Stomach smooth muscle (tissue), 2 donors: Measurements from ENCODE around the gene SPAG16.

ENCODE experiments used
- H3K27ac ChIP-seq: one replicate; pipeline ENCODE4 v1.7.0; 2013; ENCODE audit warnings: mild to moderate bottlenecking, low read length, inconsistent platforms
- H3K27me3 ChIP-seq, 2 donors: one replicate each; pipeline ENCODE4 v1.7.0; 2013; ENCODE audit warnings: low read length in 2 of 2; ENCODE audit not compliant: insufficient read depth in 2 of 2, control insufficient read depth in 1 of 2
- H3K36me3 ChIP-seq, 2 donors: one replicate each; pipeline ENCODE4 v1.7.0; 2013; ENCODE audit warnings: low read length in 2 of 2; ENCODE audit not compliant: control insufficient read depth in 2 of 2, insufficient read depth in 2 of 2
- H3K4me1 ChIP-seq: one replicate; pipeline ENCODE4 v1.7.0; 2013; ENCODE audit warnings: low read length; ENCODE audit not compliant: control insufficient read depth, insufficient read depth
- H3K4me3 ChIP-seq, 2 donors: one replicate each; pipeline ENCODE4 v1.7.0; 2013; ENCODE audit warnings: low read length in 2 of 2
- H3K9ac ChIP-seq, 2 donors: one replicate each; pipeline ENCODE4 v1.7.0; 2013; ENCODE audit warnings: low read length in 2 of 2, mild to moderate bottlenecking in 1 of 2
- H3K9me3 ChIP-seq, 2 donors: one replicate each; pipeline ENCODE4 v1.7.0; 2013; ENCODE audit warnings: low read length in 2 of 2; ENCODE audit not compliant: control insufficient read depth in 2 of 2
- donor health status: healthy.
- donor health status: Pancreatic carcinoma.

SPAG16 gene

GRCh38 chr2:213868526-213868925 lies 584.3 kb downstream of the SPAG16 start:
- Histone ChIP-seq H3K4me3 (no peak overlapping the region), H3K27ac (no peak overlapping the region), H3K36me3 (no peaks in the 10 kb centered on the region), H3K9ac (no peak overlapping the region), H3K27me3 (no peaks in the 10 kb centered on the region), H3K9me3 (no peaks in the 10 kb centered on the region), H3K4me1 (no peaks in the 10 kb centered on the region)

- Histone ChIP-seq H3K9ac (no peak overlapping the region), H3K36me3 (no peaks in the 10 kb centered on the region)
Measured at GRCh38 chr2:213885485-213885884, 601.2 kb downstream of the SPAG16 start.

GRCh38 chr2:213914510-213914909 lies 630.2 kb downstream of the SPAG16 start:
- Histone ChIP-seq H3K36me3 (no peaks in the 10 kb centered on the region), H3K9me3 (peaks cover 0 to 4% of the 10 kb centered on the region in 2 donors), H3K27ac (no peak overlapping the region), H3K9ac (no peak overlapping the region), H3K4me3 (no peak overlapping the region), H3K4me1 (no peaks in the 10 kb centered on the region), H3K27me3 (no peaks in the 10 kb centered on the region)

More at GRCh38 chr2:213885485-213885884, 601.2 kb downstream of the SPAG16 start:
- Histone ChIP-seq H3K27me3 (no peaks in the 10 kb centered on the region), H3K9me3 (no peaks in the 10 kb centered on the region), H3K4me3 (no peak overlapping the region), H3K27ac (no peak overlapping the region), H3K4me1 (no peaks in the 10 kb centered on the region)

- peaks cover 9 to 20% of the 10 kb centered on the region in 2 donors for H3K9me3 ChIP-seq
- H3K4me1 ChIP-seq: no peaks in the 10 kb centered on the region
- no peaks in the 10 kb centered on the region for H3K27me3 ChIP-seq
- H3K36me3 ChIP-seq: no peaks in the 10 kb centered on the region
- no peak overlapping the region for H3K27ac ChIP-seq
- H3K9ac ChIP-seq: no peak overlapping the region
- no peak overlapping the region for H3K4me3 ChIP-seq
Measured at GRCh38 chr2:213920014-213920413, 635.8 kb downstream of the SPAG16 start.

GRCh38 chr2:213923543-213923942 lies 639.3 kb downstream of the SPAG16 start:
- H3K9ac ChIP-seq: no peak overlapping the region
- no peaks in the 10 kb centered on the region for H3K27me3 ChIP-seq
- H3K4me3 ChIP-seq: no peak overlapping the region
- no peak overlapping the region for H3K27ac ChIP-seq
- H3K9me3 ChIP-seq: peaks cover 9 to 16% of the 10 kb centered on the region in 2 donors
- H3K4me1 ChIP-seq: no peaks in the 10 kb centered on the region
- H3K36me3 ChIP-seq: no peaks in the 10 kb centered on the region

- Histone ChIP-seq H3K4me1 (no peaks in the 10 kb centered on the region), H3K9me3 (peaks cover 0 to 4% of the 10 kb centered on the region in 2 donors), H3K36me3 (no peaks in the 10 kb centered on the region), H3K9ac (no peak overlapping the region), H3K27ac (no peak overlapping the region), H3K27me3 (no peaks in the 10 kb centered on the region), H3K4me3 (no peak overlapping the region)
Measured at GRCh38 chr2:213934560-213934959, 650.3 kb downstream of the SPAG16 start.

GRCh38 chr2:213958086-213958485 lies 673.8 kb downstream of the SPAG16 start:
- Histone ChIP-seq H3K9ac (no peak overlapping the region), H3K9me3 (no peaks in the 10 kb centered on the region), H3K27ac (no peak overlapping the region), H3K27me3 (no peaks in the 10 kb centered on the region), H3K36me3 (no peaks in the 10 kb centered on the region), H3K4me1 (no peaks in the 10 kb centered on the region), H3K4me3 (no peak overlapping the region)

GRCh38 chr2:213959589-213959988 lies 675.3 kb downstream of the SPAG16 start:
- H3K27ac ChIP-seq: no peak overlapping the region
- no peaks in the 10 kb centered on the region for H3K9me3 ChIP-seq
- H3K36me3 ChIP-seq: no peaks in the 10 kb centered on the region
- no peak overlapping the region for H3K4me3 ChIP-seq
- H3K4me1 ChIP-seq: no peaks in the 10 kb centered on the region
- H3K9ac ChIP-seq: no peak overlapping the region
- no peaks in the 10 kb centered on the region for H3K27me3 ChIP-seq

GRCh38 chr2:213971536-213971935 lies 687.3 kb downstream of the SPAG16 start:
- Histone ChIP-seq H3K9ac (no peak overlapping the region), H3K36me3 (no peaks in the 10 kb centered on the region), H3K27ac (no peak overlapping the region), H3K9me3 (no peaks in the 10 kb centered on the region), H3K27me3 (no peaks in the 10 kb centered on the region), H3K4me3 (no peak overlapping the region), H3K4me1 (no peaks in the 10 kb centered on the region)

GRCh38 chr2:213980883-213981282 lies 696.6 kb downstream of the SPAG16 start:
- H3K9me3 ChIP-seq: no peaks in the 10 kb centered on the region
- no peaks in the 10 kb centered on the region for H3K27me3 ChIP-seq
- H3K4me3 ChIP-seq: no peak overlapping the region
- H3K4me1 ChIP-seq: no peaks in the 10 kb centered on the region
- H3K36me3 ChIP-seq: no peaks in the 10 kb centered on the region
- no peak overlapping the region for H3K9ac ChIP-seq
- no peak overlapping the region for H3K27ac ChIP-seq

- Histone ChIP-seq H3K4me1 (no peaks in the 10 kb centered on the region), H3K9ac (no peak overlapping the region), H3K27ac (no peak overlapping the region), H3K9me3 (no peaks in the 10 kb centered on the region), H3K4me3 (no peak overlapping the region), H3K27me3 (no peaks in the 10 kb centered on the region), H3K36me3 (no peaks in the 10 kb centered on the region)
Measured at GRCh38 chr2:213989207-213989606, 704.9 kb downstream of the SPAG16 start.
